Lower lobe of right lung (tissue), 2 donors: Measurements from ENCODE around the gene FBXO10. TPM values are rescaled to one million over a fixed set of nuclear protein-coding genes. Genes with fewer than 3 reads are reported as not detected.

ENCODE experiments used
- ATAC-seq, 2 donors: fragments of 200-7000 bp; cut with Tn5 transposase; one replicate each; pipeline ENCODE4 v1.9.1; 2020 to 2022; ENCODE audit warnings: mild to moderate bottlenecking in 2 of 2, moderate library complexity in 2 of 2
- DNase-seq: peaks from one replicate; pipeline ENCODE4 v3.0.0-alpha.2; 2020
- H3K27ac ChIP-seq: fragments of 200-600 bp; one replicate; pipeline ENCODE4 v1.8.0; 2022
- H3K27me3 ChIP-seq: fragments of 200-600 bp; one replicate; pipeline ENCODE4 v1.8.0; 2022; ENCODE audit warnings: low read depth
- H3K36me3 ChIP-seq: fragments of 200-600 bp; one replicate; pipeline ENCODE4 v1.8.0; 2022; ENCODE audit warnings: mild to moderate bottlenecking
- H3K4me1 ChIP-seq: fragments of 200-600 bp; one replicate; pipeline ENCODE4 v1.8.0; 2022
- H3K4me3 ChIP-seq: fragments of 200-600 bp; one replicate; pipeline ENCODE4 v1.8.0; 2022; ENCODE audit warnings: mild to moderate bottlenecking
- H3K9me3 ChIP-seq: fragments of 200-600 bp; one replicate; pipeline ENCODE4 v1.8.0; 2022
- intact Hi-C: fragments of 100-400 bp; cut with DNase I; formaldehyde crosslinking; loops from one replicate; pipeline ENCODE4 v1.11.0; 2022
- total RNA-seq: library from RNA; stranded (reverse); fragmentation: NEBNext Ultra II Directional; extraction: Animal tissue kit (Norgen Biotek cat#: 25700); gene quantifications from one replicate; pipeline ENCODE4 v1.2.1, GENCODE V29; 2021
- TF ChIP-seq, protein P1 (sequence below): fragments of 200-600 bp; IDR thresholded peaks from one replicate; pipeline ENCODE4 v1.8.0; 2022; ENCODE audit warnings: antibody characterized with exemption, mild to moderate bottlenecking
- donor health status: DM: no; HTN: yes; CAD: no; lungs with severe emphysema.

Gene FBXO10
- total RNA-seq, 1 donor from 2014 or later: 10.2 TPM

DNA sequence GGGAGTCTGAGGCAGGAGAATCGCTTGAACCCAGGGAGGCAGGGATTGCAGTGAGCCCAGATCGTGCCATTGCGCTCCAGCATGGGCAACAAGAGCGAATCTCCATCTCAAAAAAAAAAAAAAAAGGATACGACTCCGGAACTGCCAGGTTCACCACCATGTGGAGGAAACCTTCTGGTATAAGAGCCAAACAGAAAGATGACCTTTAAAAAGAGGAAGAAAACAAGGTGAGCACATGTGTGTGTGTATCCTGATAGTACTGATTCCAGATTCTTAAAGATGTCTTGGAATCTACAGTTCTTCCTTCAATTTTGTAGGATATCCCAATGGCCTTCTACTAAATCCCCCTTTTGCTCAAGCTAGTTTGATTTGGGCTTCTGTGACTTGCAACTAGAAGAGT lies 33.7 kb downstream of the FBXO10 start:
- Histone ChIP-seq H3K4me3 (no peak overlapping the region), H3K4me1 (no peaks in the 10 kb centered on the region), H3K9me3 (no peaks in the 10 kb centered on the region), H3K27me3 (no peaks in the 10 kb centered on the region), H3K27ac (no peak overlapping the region), H3K36me3 (peaks cover 18% of the 10 kb centered on the region)
- TF ChIP-seq, protein P1, sequence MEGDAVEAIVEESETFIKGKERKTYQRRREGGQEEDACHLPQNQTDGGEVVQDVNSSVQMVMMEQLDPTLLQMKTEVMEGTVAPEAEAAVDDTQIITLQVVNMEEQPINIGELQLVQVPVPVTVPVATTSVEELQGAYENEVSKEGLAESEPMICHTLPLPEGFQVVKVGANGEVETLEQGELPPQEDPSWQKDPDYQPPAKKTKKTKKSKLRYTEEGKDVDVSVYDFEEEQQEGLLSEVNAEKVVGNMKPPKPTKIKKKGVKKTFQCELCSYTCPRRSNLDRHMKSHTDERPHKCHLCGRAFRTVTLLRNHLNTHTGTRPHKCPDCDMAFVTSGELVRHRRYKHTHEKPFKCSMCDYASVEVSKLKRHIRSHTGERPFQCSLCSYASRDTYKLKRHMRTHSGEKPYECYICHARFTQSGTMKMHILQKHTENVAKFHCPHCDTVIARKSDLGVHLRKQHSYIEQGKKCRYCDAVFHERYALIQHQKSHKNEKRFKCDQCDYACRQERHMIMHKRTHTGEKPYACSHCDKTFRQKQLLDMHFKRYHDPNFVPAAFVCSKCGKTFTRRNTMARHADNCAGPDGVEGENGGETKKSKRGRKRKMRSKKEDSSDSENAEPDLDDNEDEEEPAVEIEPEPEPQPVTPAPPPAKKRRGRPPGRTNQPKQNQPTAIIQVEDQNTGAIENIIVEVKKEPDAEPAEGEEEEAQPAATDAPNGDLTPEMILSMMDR: no peak
- ATAC-seq (no peak), DNase-seq (no peak)
- intact Hi-C loops: no loop called here

DNA sequence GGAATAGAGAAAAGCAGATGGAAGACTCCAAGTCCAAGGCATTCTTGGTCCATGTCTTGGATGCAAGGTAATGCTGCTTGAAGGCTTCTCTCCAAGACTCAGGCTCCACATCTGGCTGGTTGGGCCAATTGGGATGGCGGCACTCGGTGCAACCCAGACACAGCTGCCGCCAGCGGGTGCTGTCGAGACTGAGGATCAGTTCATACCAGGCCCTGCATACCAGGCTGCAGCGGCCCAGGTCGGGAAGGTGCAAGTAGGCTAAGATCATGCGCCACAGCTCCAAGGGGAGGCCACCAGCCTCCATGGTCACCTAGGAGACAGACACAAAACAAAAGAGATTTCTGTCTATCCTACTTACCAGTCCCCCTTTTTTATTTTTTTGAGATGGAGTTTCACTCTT lies 34.7 kb downstream of the FBXO10 start:
- DNase-seq (no peak), ATAC-seq (no peak)
- H3K4me1 ChIP-seq: no peaks in the 10 kb centered on the region
- intact Hi-C loops: no loop called here
- H3K36me3 ChIP-seq: peaks cover 28% of the 10 kb centered on the region
- TF ChIP-seq, protein P1: no peak
- H3K27ac ChIP-seq: no peak overlapping the region
- no peak overlapping the region for H3K4me3 ChIP-seq
- no peaks in the 10 kb centered on the region for H3K27me3 ChIP-seq
- no peaks in the 10 kb centered on the region for H3K9me3 ChIP-seq

DNA sequence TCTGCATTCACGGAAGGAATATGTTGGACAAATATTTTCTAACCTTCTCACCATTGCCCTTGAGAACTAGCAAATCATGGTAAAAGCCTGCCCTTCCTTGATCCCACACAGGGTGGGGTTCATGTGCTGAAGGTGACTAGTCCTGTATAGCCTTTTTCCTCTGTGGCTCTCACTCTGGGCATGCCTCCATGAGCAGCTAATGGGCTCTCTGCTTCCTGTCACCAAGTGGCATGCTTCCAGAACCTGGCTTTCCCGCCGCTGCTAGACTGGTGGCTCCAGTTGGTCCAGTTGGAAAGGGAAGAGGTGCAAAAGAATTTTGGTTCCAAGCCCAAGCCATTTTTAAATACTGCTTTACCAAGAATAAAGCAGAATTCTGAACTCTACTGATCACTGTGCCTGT lies 35.5 kb downstream of the FBXO10 start:
- peak; percentile 19 to 48 for ATAC-seq
- Histone ChIP-seq H3K27ac (no peak overlapping the region), H3K36me3 (peaks cover 36% of the 10 kb centered on the region), H3K9me3 (no peaks in the 10 kb centered on the region), H3K27me3 (no peaks in the 10 kb centered on the region), H3K4me3 (no peak overlapping the region), H3K4me1 (no peaks in the 10 kb centered on the region)
- intact Hi-C loops: no loop called here
- TF ChIP-seq, protein P1: no peak
- no peak for DNase-seq

DNA sequence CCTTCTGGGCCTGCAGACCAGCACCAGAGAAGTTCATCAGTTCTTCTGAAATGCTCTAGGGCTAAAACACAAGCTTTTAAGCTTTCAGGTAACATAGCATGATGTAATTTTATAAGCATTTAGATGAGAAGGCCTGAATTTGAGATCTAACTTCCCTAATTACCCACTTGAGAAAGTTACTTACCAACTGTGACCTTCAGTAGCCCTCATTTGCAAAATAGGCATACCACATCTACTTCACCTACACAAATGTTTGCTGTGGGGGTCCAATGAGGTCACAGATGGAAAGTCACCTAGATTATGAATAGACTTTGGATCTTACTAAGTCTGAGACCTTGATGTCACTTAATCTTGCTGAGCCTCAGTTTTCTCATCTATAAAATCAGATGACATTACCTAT lies 36.5 kb downstream of the FBXO10 start:
- no peak overlapping the region for H3K4me3 ChIP-seq
- no peaks in the 10 kb centered on the region for H3K9me3 ChIP-seq
- no peaks in the 10 kb centered on the region for H3K4me1 ChIP-seq
- H3K36me3 ChIP-seq: peaks cover 39% of the 10 kb centered on the region
- intact Hi-C loops: no loop called here
- H3K27ac ChIP-seq: no peak overlapping the region
- no peaks in the 10 kb centered on the region for H3K27me3 ChIP-seq
- ATAC-seq: no peak
- no peak for DNase-seq
- TF ChIP-seq, protein P1: no peak

DNA sequence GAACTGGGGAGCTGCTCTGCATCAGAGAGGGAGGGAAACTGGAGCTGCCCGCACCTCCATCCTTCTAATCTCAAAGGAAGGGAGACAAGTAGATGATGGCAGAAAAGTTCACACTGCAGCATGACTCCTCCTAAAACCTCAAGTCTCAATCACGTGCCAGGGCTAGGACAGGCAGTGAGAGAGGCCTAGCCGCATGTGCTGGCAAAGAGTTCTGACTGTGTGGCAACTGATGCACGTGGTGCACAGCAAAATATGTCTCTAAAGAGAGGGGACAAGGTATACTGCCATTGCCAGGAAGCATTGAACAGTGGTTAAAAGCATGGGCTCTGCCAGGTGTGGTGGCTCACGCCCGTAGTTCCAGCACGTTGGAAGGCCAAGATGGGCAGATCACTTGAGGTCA lies 38.1 kb downstream of the FBXO10 start:
- TF ChIP-seq, protein P1: no peak
- H3K27ac ChIP-seq: no peak overlapping the region
- intact Hi-C loops: no loop called here
- no peak overlapping the region for H3K4me3 ChIP-seq
- peaks cover 39% of the 10 kb centered on the region for H3K36me3 ChIP-seq
- H3K9me3 ChIP-seq: no peaks in the 10 kb centered on the region
- DNase-seq: no peak
- H3K4me1 ChIP-seq: no peaks in the 10 kb centered on the region
- H3K27me3 ChIP-seq: no peaks in the 10 kb centered on the region
- no peak for ATAC-seq

DNA sequence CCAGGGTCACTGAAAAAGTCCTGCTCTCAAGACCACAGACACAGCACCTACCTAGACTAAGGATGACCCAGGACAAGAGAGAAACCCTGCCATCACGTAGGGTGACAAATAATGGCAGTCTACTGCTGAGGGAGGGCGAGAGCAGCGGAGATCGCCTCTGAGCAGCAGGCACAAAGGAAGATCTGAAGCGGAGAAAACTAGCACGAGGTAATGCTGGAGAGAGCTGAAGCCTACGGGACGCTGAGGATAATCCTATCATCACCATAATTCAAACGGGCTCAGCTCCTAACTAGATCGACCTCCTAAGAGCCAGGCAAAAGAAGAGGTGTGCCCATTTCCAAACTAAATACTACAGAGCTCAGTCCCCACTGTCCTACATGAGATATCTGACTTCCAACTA lies 41.3 kb downstream of the FBXO10 start:
- no peak for DNase-seq

More for the DNA sequence above, 41.3 kb downstream of the FBXO10 start:
- H3K4me3 ChIP-seq: no peak overlapping the region
- ATAC-seq: no peak
- TF ChIP-seq, protein P1: no peak
- no peak overlapping the region for H3K27ac ChIP-seq
- peaks cover 37% of the 10 kb centered on the region for H3K36me3 ChIP-seq
- intact Hi-C loops: no loop called here
- H3K9me3 ChIP-seq: no peaks in the 10 kb centered on the region
- no peaks in the 10 kb centered on the region for H3K4me1 ChIP-seq
- H3K27me3 ChIP-seq: no peaks in the 10 kb centered on the region
